ENCODE results near the gene KYAT1. TPM values are rescaled to one million over a fixed set of nuclear protein-coding genes. Genes with fewer than 3 reads are reported as not detected.

KYAT1 gene
- total and polyA plus RNA-seq, 2 of the 13 experiments (the other 11 are each of a cell fraction or from before 2014, with no cell fraction given), result 9.2 to 46.5 TPM

DNA sequence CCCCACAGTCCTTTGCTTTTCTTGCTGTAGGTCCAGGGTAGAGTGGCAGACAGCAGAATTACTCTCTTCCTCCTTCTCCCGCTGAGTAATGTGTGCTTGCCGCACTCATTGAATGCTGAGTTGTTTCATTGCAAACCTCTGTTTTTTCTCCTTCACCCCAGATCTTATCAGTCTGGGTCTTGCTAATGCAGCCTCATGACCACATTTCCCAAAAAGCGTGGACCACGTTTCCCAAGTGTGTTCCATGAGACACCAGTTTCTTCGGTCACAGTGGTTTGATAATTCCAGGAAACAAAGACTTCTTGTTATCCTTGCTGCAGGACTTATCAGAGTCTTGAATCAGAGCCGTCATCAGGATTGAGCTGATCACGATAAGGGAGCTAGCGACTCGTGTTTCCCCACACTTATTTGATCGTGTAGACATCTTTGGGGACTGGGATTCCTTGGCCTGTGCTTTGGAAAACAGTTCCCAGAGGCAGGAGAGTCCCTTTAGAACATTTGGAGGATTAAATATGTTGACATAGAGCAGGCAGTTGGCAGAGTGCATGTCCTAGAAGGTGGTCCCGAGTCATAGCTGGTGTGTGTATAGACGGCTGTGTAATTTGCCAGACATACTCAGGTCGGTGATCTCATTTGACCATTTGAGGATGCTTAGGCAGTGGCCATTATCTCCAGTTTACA lies 4.6 kb upstream of the KYAT1 start:
- ATAC-seq, result no peak
- no peak overlapping the region for H3K27ac ChIP-seq (ENCODE audit: extremely low read length, insufficient read depth, low read length)
- FAIRE-seq, result no peak
- intact Hi-C loops (cut with micrococcal nuclease; ENCODE audit: unreplicated experiment) (no loop called here), in situ Hi-C loops (cut with HindIII; ENCODE audit: extremely low pct_ligation_motif_present, low pct_unique_long_range_greater_than_20kb) (no loop called here)
- no peak overlapping the region for H3K4me3 ChIP-seq (replicated peaks in 1 of 3; ENCODE audit: insufficient read depth in 1 of 3, low read depth in 2 of 3, low read length in 3 of 3)
- no peaks in the 10 kb centered on the region for H4K20me1 ChIP-seq (ENCODE audit: insufficient read depth, low read length)
- BruUV-seq (replicated peaks), result no TSS peak
- H3K79me2 ChIP-seq (ENCODE audit: insufficient read depth, low read length), result peaks cover 62% of the 10 kb centered on the region
- no peak overlapping the region for H3K9ac ChIP-seq (ENCODE audit: insufficient read depth, low read depth, low read length)
- WGBS (ENCODE audit: low lambda C conversion rate), result 92% methylated on average over 13 of the region's 13 CpGs
- POLR2A ChIA-PET, result no interaction called here
- no peaks in the 10 kb centered on the region for H3K9me3 ChIP-seq (ENCODE audit: low read length)
- H3K27me3 ChIP-seq (ENCODE audit: control insufficient read depth in 1 of 2, insufficient read depth in 2 of 2, low read length in 2 of 2), result no peaks in the 10 kb centered on the region; a peak in 1 of 5 replicates
- TF ChIP-seq, protein P1, sequence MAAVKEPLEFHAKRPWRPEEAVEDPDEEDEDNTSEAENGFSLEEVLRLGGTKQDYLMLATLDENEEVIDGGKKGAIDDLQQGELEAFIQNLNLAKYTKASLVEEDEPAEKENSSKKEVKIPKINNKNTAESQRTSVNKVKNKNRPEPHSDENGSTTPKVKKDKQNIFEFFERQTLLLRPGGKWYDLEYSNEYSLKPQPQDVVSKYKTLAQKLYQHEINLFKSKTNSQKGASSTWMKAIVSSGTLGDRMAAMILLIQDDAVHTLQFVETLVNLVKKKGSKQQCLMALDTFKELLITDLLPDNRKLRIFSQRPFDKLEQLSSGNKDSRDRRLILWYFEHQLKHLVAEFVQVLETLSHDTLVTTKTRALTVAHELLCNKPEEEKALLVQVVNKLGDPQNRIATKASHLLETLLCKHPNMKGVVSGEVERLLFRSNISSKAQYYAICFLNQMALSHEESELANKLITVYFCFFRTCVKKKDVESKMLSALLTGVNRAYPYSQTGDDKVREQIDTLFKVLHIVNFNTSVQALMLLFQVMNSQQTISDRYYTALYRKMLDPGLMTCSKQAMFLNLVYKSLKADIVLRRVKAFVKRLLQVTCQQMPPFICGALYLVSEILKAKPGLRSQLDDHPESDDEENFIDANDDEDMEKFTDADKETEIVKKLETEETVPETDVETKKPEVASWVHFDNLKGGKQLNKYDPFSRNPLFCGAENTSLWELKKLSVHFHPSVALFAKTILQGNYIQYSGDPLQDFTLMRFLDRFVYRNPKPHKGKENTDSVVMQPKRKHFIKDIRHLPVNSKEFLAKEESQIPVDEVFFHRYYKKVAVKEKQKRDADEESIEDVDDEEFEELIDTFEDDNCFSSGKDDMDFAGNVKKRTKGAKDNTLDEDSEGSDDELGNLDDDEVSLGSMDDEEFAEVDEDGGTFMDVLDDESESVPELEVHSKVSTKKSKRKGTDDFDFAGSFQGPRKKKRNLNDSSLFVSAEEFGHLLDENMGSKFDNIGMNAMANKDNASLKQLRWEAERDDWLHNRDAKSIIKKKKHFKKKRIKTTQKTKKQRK (IDR thresholded peaks at IDR 0.05; ENCODE audit: low read length), result no peak
- TF ChIP-seq ZNF3 (CRISPR knock-in tag; IDR thresholded peaks at IDR 0.05) (no peak), HES4 (CRISPR knock-in tag; IDR thresholded peaks at IDR 0.05; ENCODE audit: borderline replicate concordance) (no peak), SRSF9 (IDR thresholded peaks at IDR 0.05; ENCODE audit: borderline replicate concordance, insufficient read depth, low read depth, low read length, poor library complexity, severe bottlenecking) (no peak), HNRNPLL (IDR thresholded peaks at IDR 0.05; ENCODE audit: low read depth, low read length, poor library complexity, severe bottlenecking) (no peak), ZNF577 (CRISPR knock-in tag; IDR thresholded peaks at IDR 0.05; ENCODE audit: borderline replicate concordance, low read depth) (no peak), FOXO1 (CRISPR knock-in tag; IDR thresholded peaks at IDR 0.05) (no peak), ELF3 (CRISPR knock-in tag; IDR thresholded peaks at IDR 0.05) (no peak), CEBPG (CRISPR knock-in tag; IDR thresholded peaks at IDR 0.05) (no peak), ZNF772 (CRISPR knock-in tag; IDR thresholded peaks at IDR 0.05) (no peak), EZH2 (conservative IDR thresholded peaks at IDR 0.05; ENCODE audit: low read depth, low read length) (no peak)
- TF ChIP-seq, protein P2, sequence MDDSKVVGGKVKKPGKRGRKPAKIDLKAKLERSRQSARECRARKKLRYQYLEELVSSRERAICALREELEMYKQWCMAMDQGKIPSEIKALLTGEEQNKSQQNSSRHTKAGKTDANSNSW (CRISPR knock-in tag; IDR thresholded peaks at IDR 0.05; ENCODE audit: borderline replicate concordance), result no peak
- TF ChIP-seq, protein P3, sequence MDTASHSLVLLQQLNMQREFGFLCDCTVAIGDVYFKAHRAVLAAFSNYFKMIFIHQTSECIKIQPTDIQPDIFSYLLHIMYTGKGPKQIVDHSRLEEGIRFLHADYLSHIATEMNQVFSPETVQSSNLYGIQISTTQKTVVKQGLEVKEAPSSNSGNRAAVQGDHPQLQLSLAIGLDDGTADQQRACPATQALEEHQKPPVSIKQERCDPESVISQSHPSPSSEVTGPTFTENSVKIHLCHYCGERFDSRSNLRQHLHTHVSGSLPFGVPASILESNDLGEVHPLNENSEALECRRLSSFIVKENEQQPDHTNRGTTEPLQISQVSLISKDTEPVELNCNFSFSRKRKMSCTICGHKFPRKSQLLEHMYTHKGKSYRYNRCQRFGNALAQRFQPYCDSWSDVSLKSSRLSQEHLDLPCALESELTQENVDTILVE (CRISPR knock-in tag; IDR thresholded peaks at IDR 0.05), result no peak
- H2AFZ ChIP-seq (ENCODE audit: low read length), result no peak overlapping the region
- peaks cover 22% of the 10 kb centered on the region for H3K4me1 ChIP-seq (ENCODE audit: insufficient read depth, low read length)
- DNase-seq (ENCODE audit: low spot score), result no peak
- H3K4me2 ChIP-seq (ENCODE audit: low read depth, low read length), result no peak overlapping the region
- H3K36me3 ChIP-seq (replicated peaks in 1 of 2; ENCODE audit: control insufficient read depth in 1 of 2, insufficient read depth in 2 of 2, low read length in 2 of 2), result peaks cover 12 to 46% of the 10 kb centered on the region in 2 experiments; a peak in 4 of 5 replicates
- CTCF ChIA-PET (ENCODE audit: low intra/inter-chr PET ratio, low total read pairs), result no interaction called here
